ENCODE data around the gene RXYLT1.

GRCh38 chr12:63795032-63795687, 15.5 kb downstream of the RXYLT1 start:
- TF ChIP-seq, protein P1, sequence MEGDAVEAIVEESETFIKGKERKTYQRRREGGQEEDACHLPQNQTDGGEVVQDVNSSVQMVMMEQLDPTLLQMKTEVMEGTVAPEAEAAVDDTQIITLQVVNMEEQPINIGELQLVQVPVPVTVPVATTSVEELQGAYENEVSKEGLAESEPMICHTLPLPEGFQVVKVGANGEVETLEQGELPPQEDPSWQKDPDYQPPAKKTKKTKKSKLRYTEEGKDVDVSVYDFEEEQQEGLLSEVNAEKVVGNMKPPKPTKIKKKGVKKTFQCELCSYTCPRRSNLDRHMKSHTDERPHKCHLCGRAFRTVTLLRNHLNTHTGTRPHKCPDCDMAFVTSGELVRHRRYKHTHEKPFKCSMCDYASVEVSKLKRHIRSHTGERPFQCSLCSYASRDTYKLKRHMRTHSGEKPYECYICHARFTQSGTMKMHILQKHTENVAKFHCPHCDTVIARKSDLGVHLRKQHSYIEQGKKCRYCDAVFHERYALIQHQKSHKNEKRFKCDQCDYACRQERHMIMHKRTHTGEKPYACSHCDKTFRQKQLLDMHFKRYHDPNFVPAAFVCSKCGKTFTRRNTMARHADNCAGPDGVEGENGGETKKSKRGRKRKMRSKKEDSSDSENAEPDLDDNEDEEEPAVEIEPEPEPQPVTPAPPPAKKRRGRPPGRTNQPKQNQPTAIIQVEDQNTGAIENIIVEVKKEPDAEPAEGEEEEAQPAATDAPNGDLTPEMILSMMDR (IDR thresholded peaks at IDR 0.05; ENCODE audit: insufficient read depth, low read length, poor library complexity, severe bottlenecking), result no peak
- TF ChIP-seq EZH2phosphoT487 (conservative IDR thresholded peaks at IDR 0.05; ENCODE audit: low read length), result no peak
